Gastrocnemius medialis (tissue), 4 donors: ENCODE measurements around the gene SRD5A3.

Experiments used
- CTCF ChIP-seq, 5 experiments: fragments of 450-650 bp in 3 of 5; fragments of 200-600 bp in 2 of 5; sonication (generic) in 2 of 5; IDR thresholded peaks in 4 of 5; conservative IDR thresholded peaks in 1 of 5; 1 replicate in 4 of 5; 2 replicates in 1 of 5; pipeline ENCODE4 v1.5.1; 2016 to 2019; ENCODE audit warnings: antibody characterized with exemption in 5 of 5, mild to moderate bottlenecking in 3 of 5, moderate library complexity in 3 of 5
- POLR2A ChIP-seq, 2 donors: fragments of 450-650 bp; IDR thresholded peaks; one replicate each; pipeline ENCODE4 v1.6.1; 2017; ENCODE audit warnings: antibody characterized with exemption in 2 of 2, mild to moderate bottlenecking in 2 of 2, moderate library complexity in 2 of 2

GRCh38 chr4:55373461-55373860 is 27.4 kb downstream of the SRD5A3 start:
- TF ChIP-seq CTCF (IDR thresholded peaks at IDR 0.05 in 4 of 5, conservative IDR thresholded peaks at IDR 0.05 in 1 of 5) (no peak), POLR2A (IDR thresholded peaks at IDR 0.05) (no peak)
